HL-60 (cell line): ENCODE results near the gene ZFAND4.

ENCODE experiments used
- DNase-seq, 2 experiments: peaks; one replicate each; pipeline ENCODE4 v3.0.0-alpha.2; 2010 to 2020; ENCODE audit warnings: low read depth in 1 of 2, low spot score in 1 of 2
- H3K27ac ChIP-seq: fragments of 250-450 bp; sonication (Bioruptor Pico); replicated peaks from 2 replicates; pipeline ENCODE4 v1.5.1; 2020; ENCODE audit warnings: mild to moderate bottlenecking, moderate library complexity
- H3K27me3 ChIP-seq: fragments of 250-450 bp; sonication (Bioruptor Pico); 2 replicates; pipeline ENCODE4 v1.5.1; 2021; ENCODE audit warnings: mild to moderate bottlenecking, moderate library complexity; ENCODE audit not compliant: insufficient read depth, poor library complexity, severe bottlenecking
- H3K4me3 ChIP-seq: replicated peaks from 2 replicates; pipeline ENCODE4 v1.5.1; 2011; ENCODE audit warnings: mild to moderate bottlenecking, control low read depth, low read length; ENCODE audit not compliant: insufficient read depth
- GABPA ChIP-seq: IDR thresholded peaks from 2 replicates; pipeline ENCODE4 v1.6.1; 2012; ENCODE audit warnings: low read depth
- POLR2AphosphoS5 ChIP-seq: IDR thresholded peaks from 2 replicates; pipeline ENCODE4 v1.6.1; 2012; ENCODE audit warnings: low read depth
- SPI1 ChIP-seq: IDR thresholded peaks from 2 replicates; pipeline ENCODE4 v1.6.1; 2012; ENCODE audit warnings: low read depth, mild to moderate bottlenecking, borderline replicate concordance
- TF ChIP-seq, protein P1 (sequence below): IDR thresholded peaks from 2 replicates; pipeline ENCODE4 v1.6.1; 2012; ENCODE audit warnings: low read depth; ENCODE audit not compliant: insufficient replicate concordance
- TF ChIP-seq, protein P2 (sequence below): IDR thresholded peaks from one replicate; pipeline ENCODE4 v1.5.1; 2011; ENCODE audit warnings: low read length, control low read depth, inconsistent platforms; ENCODE audit not compliant: insufficient read depth

Gene ZFAND4

DNA sequence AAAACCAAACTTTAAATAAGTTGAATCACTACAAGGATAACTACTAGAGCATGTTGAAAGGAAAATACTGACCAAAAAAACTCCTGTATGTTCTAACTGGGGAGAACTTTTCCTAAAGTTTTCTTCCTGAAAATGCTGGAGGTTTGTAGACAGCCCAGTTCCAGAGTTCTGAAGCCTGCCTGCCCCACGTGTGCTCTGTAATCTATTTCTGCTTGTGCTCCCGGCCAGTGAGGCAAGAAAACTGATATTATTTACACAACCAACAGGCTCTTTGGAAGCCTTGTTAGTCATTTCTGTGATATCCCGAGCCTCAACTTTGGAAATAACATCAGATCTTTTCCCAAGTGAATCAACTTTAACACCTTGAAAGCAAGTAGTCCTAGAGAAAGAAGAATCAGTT lies 46.7 kb downstream of the ZFAND4 start:
- DNase-seq, result no peak
- TF ChIP-seq GABPA (no peak), POLR2AphosphoS5 (no peak), SPI1 (no peak)
- TF ChIP-seq, protein P1, sequence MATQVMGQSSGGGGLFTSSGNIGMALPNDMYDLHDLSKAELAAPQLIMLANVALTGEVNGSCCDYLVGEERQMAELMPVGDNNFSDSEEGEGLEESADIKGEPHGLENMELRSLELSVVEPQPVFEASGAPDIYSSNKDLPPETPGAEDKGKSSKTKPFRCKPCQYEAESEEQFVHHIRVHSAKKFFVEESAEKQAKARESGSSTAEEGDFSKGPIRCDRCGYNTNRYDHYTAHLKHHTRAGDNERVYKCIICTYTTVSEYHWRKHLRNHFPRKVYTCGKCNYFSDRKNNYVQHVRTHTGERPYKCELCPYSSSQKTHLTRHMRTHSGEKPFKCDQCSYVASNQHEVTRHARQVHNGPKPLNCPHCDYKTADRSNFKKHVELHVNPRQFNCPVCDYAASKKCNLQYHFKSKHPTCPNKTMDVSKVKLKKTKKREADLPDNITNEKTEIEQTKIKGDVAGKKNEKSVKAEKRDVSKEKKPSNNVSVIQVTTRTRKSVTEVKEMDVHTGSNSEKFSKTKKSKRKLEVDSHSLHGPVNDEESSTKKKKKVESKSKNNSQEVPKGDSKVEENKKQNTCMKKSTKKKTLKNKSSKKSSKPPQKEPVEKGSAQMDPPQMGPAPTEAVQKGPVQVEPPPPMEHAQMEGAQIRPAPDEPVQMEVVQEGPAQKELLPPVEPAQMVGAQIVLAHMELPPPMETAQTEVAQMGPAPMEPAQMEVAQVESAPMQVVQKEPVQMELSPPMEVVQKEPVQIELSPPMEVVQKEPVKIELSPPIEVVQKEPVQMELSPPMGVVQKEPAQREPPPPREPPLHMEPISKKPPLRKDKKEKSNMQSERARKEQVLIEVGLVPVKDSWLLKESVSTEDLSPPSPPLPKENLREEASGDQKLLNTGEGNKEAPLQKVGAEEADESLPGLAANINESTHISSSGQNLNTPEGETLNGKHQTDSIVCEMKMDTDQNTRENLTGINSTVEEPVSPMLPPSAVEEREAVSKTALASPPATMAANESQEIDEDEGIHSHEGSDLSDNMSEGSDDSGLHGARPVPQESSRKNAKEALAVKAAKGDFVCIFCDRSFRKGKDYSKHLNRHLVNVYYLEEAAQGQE, result no peak
- TF ChIP-seq, protein P2, sequence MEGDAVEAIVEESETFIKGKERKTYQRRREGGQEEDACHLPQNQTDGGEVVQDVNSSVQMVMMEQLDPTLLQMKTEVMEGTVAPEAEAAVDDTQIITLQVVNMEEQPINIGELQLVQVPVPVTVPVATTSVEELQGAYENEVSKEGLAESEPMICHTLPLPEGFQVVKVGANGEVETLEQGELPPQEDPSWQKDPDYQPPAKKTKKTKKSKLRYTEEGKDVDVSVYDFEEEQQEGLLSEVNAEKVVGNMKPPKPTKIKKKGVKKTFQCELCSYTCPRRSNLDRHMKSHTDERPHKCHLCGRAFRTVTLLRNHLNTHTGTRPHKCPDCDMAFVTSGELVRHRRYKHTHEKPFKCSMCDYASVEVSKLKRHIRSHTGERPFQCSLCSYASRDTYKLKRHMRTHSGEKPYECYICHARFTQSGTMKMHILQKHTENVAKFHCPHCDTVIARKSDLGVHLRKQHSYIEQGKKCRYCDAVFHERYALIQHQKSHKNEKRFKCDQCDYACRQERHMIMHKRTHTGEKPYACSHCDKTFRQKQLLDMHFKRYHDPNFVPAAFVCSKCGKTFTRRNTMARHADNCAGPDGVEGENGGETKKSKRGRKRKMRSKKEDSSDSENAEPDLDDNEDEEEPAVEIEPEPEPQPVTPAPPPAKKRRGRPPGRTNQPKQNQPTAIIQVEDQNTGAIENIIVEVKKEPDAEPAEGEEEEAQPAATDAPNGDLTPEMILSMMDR, result no peak
- Histone ChIP-seq H3K4me3 (no peak overlapping the region), H3K27me3 (no peaks in the 10 kb centered on the region), H3K27ac (no peak overlapping the region)

DNA sequence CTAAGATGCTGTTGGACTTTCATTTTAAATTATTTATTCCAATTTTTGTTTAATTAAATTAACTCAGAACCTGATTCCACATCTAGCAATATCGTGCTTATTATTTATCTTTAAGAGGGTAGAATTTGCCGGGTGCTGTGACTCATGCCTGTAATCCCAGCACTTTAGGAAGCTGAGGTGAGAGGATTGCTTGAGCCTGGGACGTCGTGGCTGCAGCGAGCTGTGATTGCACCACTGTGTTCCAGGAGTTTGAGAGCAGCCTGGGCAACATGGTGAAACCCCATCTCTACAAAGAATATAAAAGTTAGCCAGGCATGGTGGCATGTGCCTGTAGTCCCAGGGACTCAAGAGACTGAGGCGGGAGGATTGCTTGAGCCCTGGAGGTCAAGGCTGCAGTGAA lies 47.8 kb downstream of the ZFAND4 start:
- TF ChIP-seq GABPA, result no peak

DNA sequence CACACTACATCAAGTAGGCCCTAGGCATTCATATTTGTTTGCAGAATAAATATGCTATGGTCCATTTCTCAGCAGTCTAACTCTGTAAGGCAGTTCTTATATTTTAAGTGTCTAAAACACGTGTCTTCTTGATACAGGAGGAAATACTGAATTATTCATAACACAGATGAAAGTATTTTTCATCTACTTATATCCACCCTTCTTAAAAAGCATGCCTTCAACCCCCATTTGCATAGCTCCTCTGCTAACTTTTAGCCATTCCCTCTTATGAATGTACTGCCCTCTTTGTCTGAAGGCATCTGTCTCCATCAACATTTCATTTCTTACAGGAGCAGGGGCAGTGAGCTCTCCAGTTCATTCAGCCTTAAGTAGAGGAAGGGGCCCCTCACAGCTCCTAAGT lies 57.7 kb downstream of the ZFAND4 start:
- TF ChIP-seq, protein P1, result no peak
- no peak for TF ChIP-seq SPI1
- TF ChIP-seq GABPA, result no peak
- TF ChIP-seq, protein P2, result no peak
- TF ChIP-seq POLR2AphosphoS5, result no peak
- DNase-seq, result no peak
- H3K27me3 ChIP-seq, result no peaks in the 10 kb centered on the region
- H3K4me3 ChIP-seq, result no peak overlapping the region
- H3K27ac ChIP-seq, result no peak overlapping the region

More for the DNA sequence above, 47.8 kb downstream of the ZFAND4 start:
- no peak for DNase-seq
- Histone ChIP-seq H3K27me3 (no peaks in the 10 kb centered on the region), H3K27ac (no peak overlapping the region), H3K4me3 (no peak overlapping the region)

DNA sequence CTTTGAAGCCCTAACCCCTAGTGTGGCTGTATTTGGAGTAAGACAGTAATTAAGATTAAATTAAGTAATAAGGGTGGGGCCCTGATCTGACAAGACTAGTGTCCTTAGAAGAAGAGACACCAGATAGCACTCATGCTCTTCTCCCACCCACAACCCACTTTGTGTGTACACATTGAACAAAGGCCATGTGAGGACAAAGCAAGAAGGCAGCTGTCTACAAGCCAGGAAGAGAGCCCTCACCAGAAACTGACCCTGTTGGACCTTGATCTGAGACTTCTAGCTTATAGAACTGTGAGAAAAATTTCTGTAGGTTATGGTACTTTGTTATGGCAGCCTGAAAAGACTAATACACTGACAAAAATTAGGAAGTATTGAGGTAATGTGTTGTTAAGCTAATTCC lies 59.8 kb downstream of the ZFAND4 start:
- Histone ChIP-seq H3K27me3 (no peaks in the 10 kb centered on the region), H3K27ac (no peak overlapping the region), H3K4me3 (no peak overlapping the region)
- TF ChIP-seq, protein P1, result no peak
- TF ChIP-seq POLR2AphosphoS5 (no peak), SPI1 (no peak), GABPA (no peak)
- TF ChIP-seq, protein P2, result no peak
- DNase-seq, result no peak
